Suppressor macrophage treated with lipopolysaccharide for 1 hour (primary cell): Measurements from ENCODE around the gene ABLIM1.

Source experiments
- DNase-seq, 3 donors: peaks; one replicate each; pipeline ENCODE4 v3.0.0-alpha.2; 2020 to 2022

The ABLIM1 gene

GRCh38 chr10:114515298-114515914 lies 142.7 kb downstream of the ABLIM1 start:
- no peak for DNase-seq

- DNase-seq, result no peak
Measured at GRCh38 chr10:114513381-114513792, 144.7 kb downstream of the ABLIM1 start.

GRCh38 chr10:114511881-114512280 lies 146.2 kb downstream of the ABLIM1 start:
- DNase-seq, result no peak

GRCh38 chr10:114508376-114508775 lies 149.7 kb downstream of the ABLIM1 start:
- DNase-seq, result no peak

- no peak for DNase-seq
Measured at GRCh38 chr10:114507449-114507848, 150.6 kb downstream of the ABLIM1 start.

- DNase-seq, result no peak
Measured at GRCh38 chr10:114506871-114507385, 151.1 kb downstream of the ABLIM1 start.

GRCh38 chr10:114504769-114505579 lies 153.1 kb downstream of the ABLIM1 start:
- no peak for DNase-seq

GRCh38 chr10:114502074-114502473 lies 156.0 kb downstream of the ABLIM1 start:
- no peak for DNase-seq

GRCh38 chr10:114501650-114502049 lies 156.4 kb downstream of the ABLIM1 start:
- no peak for DNase-seq

- DNase-seq, result no peak
Measured at GRCh38 chr10:114500643-114501042, 157.4 kb downstream of the ABLIM1 start.

GRCh38 chr10:114499630-114500190 lies 158.4 kb downstream of the ABLIM1 start:
- DNase-seq, result peak; percentile 50 to 62 (median 53)

- peak in 2 of 3 donors; percentile 38 to 54 for DNase-seq
Measured at GRCh38 chr10:114499116-114499515, 159.0 kb downstream of the ABLIM1 start.

- no peak for DNase-seq
Measured at GRCh38 chr10:114498413-114499111, 159.5 kb downstream of the ABLIM1 start.

GRCh38 chr10:114495303-114495702 lies 162.8 kb downstream of the ABLIM1 start:
- no peak for DNase-seq

GRCh38 chr10:114492351-114493037 lies 165.6 kb downstream of the ABLIM1 start:
- DNase-seq, result no peak

GRCh38 chr10:114491933-114492332 lies 166.1 kb downstream of the ABLIM1 start:
- no peak for DNase-seq

- DNase-seq, result no peak
Measured at GRCh38 chr10:114491419-114491818, 166.7 kb downstream of the ABLIM1 start.

- DNase-seq, result no peak
Measured at GRCh38 chr10:114489521-114490310, 168.4 kb downstream of the ABLIM1 start.

GRCh38 chr10:114487815-114488536 lies 170.1 kb downstream of the ABLIM1 start:
- no peak for DNase-seq

- DNase-seq, result no peak
Measured at GRCh38 chr10:114486938-114487814, 170.9 kb downstream of the ABLIM1 start.
